WERI-Rb-1 (cell line): ENCODE results near the gene CCN5.

ENCODE experiments used
- DNase-seq: peaks from one replicate; pipeline ENCODE4 v3.0.0-alpha.2; 2020
- H3K27ac ChIP-seq: fragments of 250-450 bp; sonication (Bioruptor Pico); 2 replicates; pipeline ENCODE4 v1.5.1; 2020; ENCODE audit warnings: mild to moderate bottlenecking, moderate library complexity
- H3K27me3 ChIP-seq: fragments of 250-450 bp; sonication (Bioruptor Pico); 2 replicates; pipeline ENCODE4 v1.5.1; 2021; ENCODE audit warnings: mild to moderate bottlenecking, low read depth, moderate library complexity; ENCODE audit not compliant: insufficient read depth, severe bottlenecking
- H3K36me3 ChIP-seq: fragments of 250-450 bp; sonication (Bioruptor Pico); 2 replicates; pipeline ENCODE4 v1.5.1; 2020; ENCODE audit warnings: mild to moderate bottlenecking, moderate library complexity
- H3K4me3 ChIP-seq: 2 replicates; pipeline ENCODE4 v1.5.1; 2011; ENCODE audit warnings: low read depth, mild to moderate bottlenecking, control low read depth, low read length
- H3K9me3 ChIP-seq: fragments of 250-450 bp; sonication (Bioruptor Pico); 2 replicates; pipeline ENCODE4 v1.5.1; 2021; ENCODE audit warnings: mild to moderate bottlenecking, moderate library complexity; ENCODE audit not compliant: severe bottlenecking
- CTCF ChIP-seq: IDR thresholded peaks from 2 replicates; pipeline ENCODE4 v1.5.1; 2011; ENCODE audit warnings: low read depth, mild to moderate bottlenecking, control low read depth, inconsistent platforms, low read length

The CCN5 gene

GRCh38 chr20:44689809-44690208, 25.4 kb upstream of the CCN5 start:
- no peak for DNase-seq
- Histone ChIP-seq H3K27ac (peak overlapping the region; percentile 6; the same call in 1 of the 2 replicates), H3K9me3 (peaks cover 9% of the 10 kb centered on the region), H3K27me3 (no peaks in the 10 kb centered on the region), H3K36me3 (peaks cover 21% of the 10 kb centered on the region), H3K4me3 (no peak overlapping the region)
- no peak for TF ChIP-seq CTCF

- Histone ChIP-seq H3K27me3 (no peaks in the 10 kb centered on the region), H3K4me3 (no peak overlapping the region), H3K27ac (no peak overlapping the region), H3K36me3 (peaks cover 21% of the 10 kb centered on the region), H3K9me3 (peaks cover 9% of the 10 kb centered on the region)
- TF ChIP-seq CTCF = no peak
- no peak for DNase-seq
Measured at GRCh38 chr20:44690781-44691423, 24.3 kb upstream of the CCN5 start.

- Histone ChIP-seq H3K9me3 (peaks cover 14% of the 10 kb centered on the region), H3K36me3 (peaks cover 21% of the 10 kb centered on the region), H3K27ac (no peak overlapping the region), H3K4me3 (no peak overlapping the region), H3K27me3 (no peaks in the 10 kb centered on the region)
- no peak for DNase-seq
- TF ChIP-seq CTCF = no peak
Measured at GRCh38 chr20:44691424-44692423, 23.4 kb upstream of the CCN5 start.

- Histone ChIP-seq H3K27me3 (no peaks in the 10 kb centered on the region), H3K4me3 (no peak overlapping the region), H3K9me3 (peaks cover 16% of the 10 kb centered on the region), H3K36me3 (peaks cover 11% of the 10 kb centered on the region; the same call in 1 of the 2 replicates), H3K27ac (peak overlapping the region; percentile 29)
- TF ChIP-seq CTCF = no peak
- no peak for DNase-seq
Measured at GRCh38 chr20:44692932-44693480, 22.2 kb upstream of the CCN5 start.

GRCh38 chr20:44693627-44694026, 21.5 kb upstream of the CCN5 start:
- Histone ChIP-seq H3K27ac (peak overlapping the region; percentile 29), H3K4me3 (no peak overlapping the region), H3K9me3 (peaks cover 16% of the 10 kb centered on the region), H3K27me3 (no peaks in the 10 kb centered on the region), H3K36me3 (peaks cover 11% of the 10 kb centered on the region; the same call in 1 of the 2 replicates)
- TF ChIP-seq CTCF = no peak
- no peak for DNase-seq
